GM19193 (cell line): ENCODE measurements around the gene FES.

Experiments used
- POLR2A ChIP-seq: IDR thresholded peaks from 4 replicates; pipeline ENCODE4 v1.6.1; 2011; ENCODE audit not compliant: insufficient read depth, insufficient read length; ENCODE audit errors: extremely low read depth

FES gene

DNA sequence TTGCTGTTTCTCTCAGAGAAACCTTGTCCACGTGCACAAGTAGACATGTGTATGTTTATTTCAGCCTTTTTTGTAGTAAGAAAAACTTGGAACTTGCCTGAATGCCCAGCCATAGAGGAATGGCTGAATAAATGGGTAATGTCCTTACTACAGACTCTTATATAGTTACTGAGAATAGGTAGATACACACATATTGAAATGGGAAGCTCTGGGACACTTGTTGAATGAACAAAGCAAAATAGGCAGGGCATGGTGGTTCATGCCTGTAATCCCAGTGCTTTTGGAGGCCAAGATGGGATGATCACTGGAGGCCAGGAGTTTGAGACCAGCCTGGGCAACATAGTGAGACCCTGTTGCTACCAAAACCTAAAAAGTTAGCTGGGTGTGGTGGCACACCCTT is 52.5 kb downstream of the FES start:
- no peak for TF ChIP-seq POLR2A

DNA sequence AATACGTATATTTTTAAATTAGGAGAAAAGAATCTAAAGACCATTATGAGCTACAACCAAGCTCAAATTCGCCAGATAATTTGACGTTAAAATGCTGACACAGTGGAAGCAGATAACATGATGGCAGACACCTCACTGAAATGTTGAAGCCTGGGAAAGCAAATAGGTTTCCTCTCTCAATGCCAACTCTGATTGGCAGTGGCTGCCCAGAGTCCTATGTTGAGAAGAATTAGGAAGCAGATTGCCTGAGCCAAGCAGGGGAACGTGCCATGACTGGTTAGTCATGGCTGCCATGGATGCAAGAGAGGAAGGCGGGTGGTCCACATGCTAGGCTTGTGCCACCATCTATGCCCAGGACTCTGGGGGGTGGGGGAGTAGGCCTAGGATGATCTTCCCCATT is 54.0 kb downstream of the FES start:
- no peak for TF ChIP-seq POLR2A

DNA sequence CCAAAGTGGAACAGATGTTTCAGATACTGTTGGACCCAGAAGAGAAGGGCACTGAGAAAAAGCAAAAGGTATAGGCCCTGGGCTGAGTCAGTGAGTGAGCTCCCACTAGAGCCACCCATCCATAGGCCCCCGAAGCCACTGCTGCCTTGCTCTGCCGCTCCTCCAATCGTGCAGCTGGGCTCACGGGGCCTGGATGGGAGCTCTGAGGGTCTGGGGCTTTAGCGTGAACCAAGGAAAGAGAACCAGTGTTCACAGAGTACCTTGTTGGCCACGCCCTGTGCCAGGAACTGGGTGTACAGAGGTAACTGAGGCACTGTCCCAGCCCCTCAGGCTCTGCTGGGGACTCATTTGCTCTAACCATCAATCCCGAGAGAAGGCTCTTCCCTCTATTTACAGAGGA is 55.5 kb downstream of the FES start:
- TF ChIP-seq POLR2A = no peak

DNA sequence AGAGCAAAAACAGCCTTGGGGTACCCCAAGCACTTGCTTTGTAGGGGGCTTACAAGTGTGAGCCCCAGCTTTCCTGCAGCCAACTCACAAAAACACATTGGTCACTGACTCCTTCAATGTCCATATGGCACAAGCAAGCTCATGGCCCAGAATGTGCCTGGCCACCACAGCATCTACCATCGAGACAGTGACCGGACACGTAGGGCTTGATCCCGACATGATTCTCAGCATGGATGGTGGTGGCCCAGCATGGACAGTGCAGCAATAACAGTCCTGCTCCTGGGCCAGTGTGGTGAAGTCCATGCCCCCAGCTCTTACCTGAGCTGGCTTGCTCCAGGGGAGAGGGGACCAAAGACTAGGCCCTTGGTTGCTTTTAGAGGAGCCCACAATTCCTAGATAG is 56.7 kb downstream of the FES start:
- no peak for TF ChIP-seq POLR2A

DNA sequence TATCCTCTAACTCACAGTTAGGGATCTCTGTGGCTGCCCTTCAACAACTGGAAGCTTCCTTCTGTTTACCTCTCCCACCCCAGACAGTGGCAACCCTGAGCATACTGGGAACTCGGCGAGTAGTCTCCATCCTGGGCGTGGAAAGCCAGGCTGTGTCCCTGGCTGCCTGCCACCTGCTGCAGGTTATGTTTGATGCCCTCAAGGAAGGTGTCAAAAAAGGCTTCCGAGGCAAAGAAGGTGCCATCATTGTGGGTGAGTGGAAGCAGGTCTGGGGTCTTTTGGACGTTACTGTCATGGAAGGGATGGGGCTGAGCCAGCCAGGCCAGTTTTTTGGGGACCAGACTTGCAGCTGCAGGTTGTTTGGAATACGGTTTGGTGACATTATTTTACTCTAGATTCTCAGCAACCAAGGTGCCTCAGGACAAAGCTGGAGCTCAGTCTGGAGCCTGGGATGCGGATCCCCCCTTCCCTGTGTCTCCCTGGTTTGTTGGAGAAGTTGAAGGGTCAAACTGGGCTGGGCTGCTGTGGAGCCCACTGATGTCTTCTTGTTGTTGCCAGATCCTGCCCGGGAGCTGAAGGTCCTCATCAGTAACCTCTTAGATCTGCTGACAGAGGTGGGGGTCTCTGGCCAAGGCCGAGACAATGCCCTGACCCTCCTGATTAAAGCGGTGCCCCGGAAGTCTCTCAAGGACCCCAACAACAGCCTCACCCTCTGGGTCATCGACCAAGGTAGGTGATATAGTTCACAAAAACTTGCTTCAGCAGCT is 58.2 kb downstream of the FES start:
- no peak for TF ChIP-seq POLR2A

DNA sequence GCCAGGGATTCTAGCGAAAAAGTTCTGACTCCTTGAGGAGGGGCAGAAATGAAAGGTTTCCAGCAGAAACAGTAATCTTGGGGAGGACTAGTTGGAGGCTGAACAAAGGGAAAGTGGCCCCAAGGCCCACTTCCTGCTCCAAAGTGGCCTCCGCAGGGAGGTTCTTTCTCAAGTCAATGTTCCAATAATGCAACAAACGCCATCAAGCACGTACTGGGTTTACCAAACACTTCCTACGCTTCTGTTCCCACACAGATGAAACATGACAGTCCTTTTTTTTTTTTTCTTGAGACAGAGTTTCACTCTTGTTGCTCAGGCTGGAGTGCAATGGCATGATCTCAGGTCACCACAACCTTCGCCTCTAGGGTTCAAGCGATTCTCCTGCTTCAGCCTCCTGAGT is 60.8 kb downstream of the FES start:
- no peak for TF ChIP-seq POLR2A
